GM23248 (cell line): ENCODE results near the gene LSR. TPM values are rescaled to one million over a fixed set of nuclear protein-coding genes. Genes with fewer than 3 reads are reported as not detected.
"Not testable (repeated sequence)": the region's sequence is repeated elsewhere in the genome, so short reads cannot be mapped to it uniquely, and the experiment has no call there.

Source experiments
- DNase-seq: peaks from one replicate; pipeline ENCODE4 v3.0.0-alpha.2; 2015
- H2AFZ ChIP-seq: fragments of 200-600 bp; sonication (generic); 2 replicates; pipeline ENCODE4 v1.6.1; 2016; ENCODE audit warnings: antibody characterized with exemption
- H3F3A ChIP-seq: fragments of 200-600 bp; sonication (generic); 2 replicates; pipeline ENCODE4 v1.6.1; 2016; ENCODE audit warnings: mild to moderate bottlenecking, antibody characterized with exemption, mixed run types; ENCODE audit not compliant: insufficient read depth
- H3K27ac ChIP-seq: fragments of 200-600 bp; sonication (generic); 2 replicates; pipeline ENCODE4 v1.5.1; 2016; ENCODE audit warnings: mild to moderate bottlenecking
- H3K27me3 ChIP-seq: fragments of 200-600 bp; sonication (generic); replicated peaks from 2 replicates; pipeline ENCODE4 v1.6.1; 2016; ENCODE audit warnings: mild to moderate bottlenecking; ENCODE audit not compliant: insufficient read depth
- H3K36me3 ChIP-seq: fragments of 200-600 bp; sonication (generic); 2 replicates; pipeline ENCODE4 v1.6.1; 2016; ENCODE audit warnings: low read depth, mild to moderate bottlenecking
- H3K4me1 ChIP-seq: fragments of 200-600 bp; sonication (generic); 2 replicates; pipeline ENCODE4 v1.6.1; 2016; ENCODE audit warnings: mild to moderate bottlenecking; ENCODE audit not compliant: insufficient read depth
- H3K4me2 ChIP-seq: fragments of 200-600 bp; sonication (generic); one replicate; pipeline ENCODE4 v1.6.1; 2016; ENCODE audit warnings: mild to moderate bottlenecking; ENCODE audit not compliant: unreplicated experiment
- H3K4me3 ChIP-seq: fragments of 200-600 bp; sonication (generic); 2 replicates; pipeline ENCODE4 v1.5.1; 2016; ENCODE audit warnings: mild to moderate bottlenecking
- H3K79me2 ChIP-seq: fragments of 200-600 bp; sonication (generic); 2 replicates; pipeline ENCODE4 v1.6.1; 2016; ENCODE audit warnings: mild to moderate bottlenecking; ENCODE audit not compliant: insufficient read depth
- H3K9ac ChIP-seq: fragments of 200-600 bp; sonication (generic); 2 replicates; pipeline ENCODE4 v1.6.1; 2016; ENCODE audit warnings: mild to moderate bottlenecking
- H3K9me2 ChIP-seq: fragments of 200-600 bp; sonication (generic); 2 replicates; pipeline ENCODE4 v1.6.1; 2016; ENCODE audit warnings: mixed run types, mild to moderate bottlenecking, moderate library complexity; ENCODE audit not compliant: insufficient read depth
- H3K9me3 ChIP-seq: fragments of 200-600 bp; sonication (generic); one replicate; pipeline ENCODE4 v1.6.1; 2017; ENCODE audit warnings: low read depth
- H4K20me1 ChIP-seq: fragments of 200-600 bp; sonication (generic); 2 replicates; pipeline ENCODE4 v1.6.0; 2016; ENCODE audit not compliant: insufficient read depth
- EZH2 ChIP-seq: fragments of 200-600 bp; sonication (generic); IDR thresholded peaks from 2 replicates; pipeline ENCODE4 v1.6.1; 2018; ENCODE audit warnings: antibody characterized with exemption, mild to moderate bottlenecking; ENCODE audit not compliant: insufficient read depth, poor library complexity, severe bottlenecking
- EZH2phosphoT487 ChIP-seq: fragments of 200-600 bp; sonication (generic); IDR thresholded peaks from 2 replicates; pipeline ENCODE4 v1.6.1; 2018; ENCODE audit warnings: antibody characterized with exemption, moderate library complexity, mild to moderate bottlenecking, low read depth; ENCODE audit not compliant: insufficient read depth
- WGBS, 2 experiments: methylation state at CpG; one replicate each; pipeline ENCODE4 v1.1.6; 2015 to 2017; ENCODE audit warnings: low lambda C conversion rate in 2 of 2, low coverage in 1 of 2; ENCODE audit errors: missing lambda C conversion rate in 2 of 2; 5-methylcytosine and 5-hydroxymethylcytosine counted together
- in situ Hi-C: fragments of 300-500 bp; cut with MboI; formaldehyde crosslinking; loops from 2 replicates; pipeline ENCODE4 v1.15.0; 2020
- polyA plus RNA-seq: library from polyadenylated mRNA; unstranded; fragments of >200 nt; fragmentation: Nextera tagmentation; extraction: Ambion mirVana; gene quantifications from 2 replicates; pipeline ENCODE4 v1.2.1, GENCODE V29; 2016
- total RNA-seq: library from RNA; depleted of rRNA; stranded (reverse); fragments of >200 nt; shearing (Covaris generic); gene quantifications from 2 replicates; pipeline ENCODE4 v1.2.3, GENCODE V29; 2014

The LSR gene
- total and polyA plus RNA-seq, 2 experiments from 2014 or later, result 2.7 TPM; not detected in 1

DNA sequence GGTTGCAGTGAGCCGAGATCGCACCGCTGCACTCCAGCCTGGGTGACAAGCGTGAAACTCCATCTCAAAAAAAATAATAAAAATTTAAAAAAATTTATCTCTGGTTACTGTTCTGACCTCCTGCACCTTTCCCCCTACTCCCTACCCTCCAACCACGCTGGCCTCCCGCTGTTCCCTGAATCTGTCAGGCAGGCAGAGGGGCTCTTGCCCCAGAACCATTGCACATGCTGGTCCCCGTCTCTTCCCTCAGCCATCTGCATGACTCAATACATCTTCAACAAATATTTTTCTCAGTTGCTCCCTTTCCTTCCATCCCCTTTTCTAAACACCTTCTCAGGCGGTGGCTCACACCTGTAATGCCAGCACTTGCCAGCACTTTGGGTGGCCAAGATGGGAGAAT is 19.2 kb upstream of the LSR start:
- TF ChIP-seq EZH2phosphoT487, result no peak
- TF ChIP-seq EZH2, result no peak
- Histone ChIP-seq H3K4me2 (no peak overlapping the region), H3K9me2 (no peaks in the 10 kb centered on the region), H3K36me3 (no peaks in the 10 kb centered on the region), H3K27ac (no peak overlapping the region), H3K27me3 (peaks cover 13% of the 10 kb centered on the region; the same call in 1 of the 2 replicates), H3K9me3 (no peaks in the 10 kb centered on the region), H2AFZ (no peak overlapping the region), H3K79me2 (no peaks in the 10 kb centered on the region), H3K4me1 (peaks cover 4% of the 10 kb centered on the region; the same call in 1 of the 2 replicates), H4K20me1 (no peaks in the 10 kb centered on the region), H3K4me3 (no peak overlapping the region), H3K9ac (no peak overlapping the region), H3F3A (no peaks in the 10 kb centered on the region)
- in situ Hi-C loops, result no loop called here
- WGBS, 2 experiments, result 63 to 70% methylated on average over 8 of the region's 8 CpGs
- DNase-seq, result no peak

DNA sequence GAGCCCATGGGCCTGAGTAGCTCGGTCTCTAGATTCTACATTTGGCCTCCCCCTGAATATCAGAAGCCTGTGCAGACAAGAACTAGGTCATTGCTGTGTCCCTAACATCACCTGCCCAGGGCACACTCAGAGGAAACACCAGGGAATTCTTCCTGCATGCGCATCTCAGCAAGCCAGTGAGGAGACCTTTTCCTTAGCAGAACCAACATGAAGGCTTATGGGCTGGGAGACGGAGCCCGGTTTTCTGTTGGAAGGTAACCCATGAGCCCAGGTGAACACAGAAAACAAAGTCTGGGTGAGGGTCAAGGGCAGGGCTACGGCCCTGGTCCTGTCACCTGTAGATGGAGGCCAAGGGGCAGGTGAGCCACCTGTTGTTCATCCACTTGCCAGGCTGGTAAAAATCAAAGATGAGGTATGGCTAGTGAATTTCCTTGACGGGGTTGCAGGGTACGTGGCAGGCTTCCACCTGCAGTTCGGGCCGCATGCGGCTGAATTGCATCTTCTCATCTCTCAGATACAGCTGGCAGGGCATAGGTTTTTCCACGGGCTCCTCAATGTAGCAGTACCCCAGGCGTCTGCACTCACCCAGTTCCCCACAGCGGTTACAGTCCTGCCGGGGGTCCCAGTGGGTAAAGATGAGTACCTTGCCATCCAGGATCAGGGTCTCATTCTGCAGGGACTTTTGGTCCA is 16.7 kb upstream of the LSR start:
- WGBS, 2 experiments, result 63 to 68% methylated on average over 14 of the region's 14 CpGs
- H3K4me2 ChIP-seq, result no peak overlapping the region
- TF ChIP-seq EZH2phosphoT487, result no peak
- TF ChIP-seq EZH2, result no peak

DNA sequence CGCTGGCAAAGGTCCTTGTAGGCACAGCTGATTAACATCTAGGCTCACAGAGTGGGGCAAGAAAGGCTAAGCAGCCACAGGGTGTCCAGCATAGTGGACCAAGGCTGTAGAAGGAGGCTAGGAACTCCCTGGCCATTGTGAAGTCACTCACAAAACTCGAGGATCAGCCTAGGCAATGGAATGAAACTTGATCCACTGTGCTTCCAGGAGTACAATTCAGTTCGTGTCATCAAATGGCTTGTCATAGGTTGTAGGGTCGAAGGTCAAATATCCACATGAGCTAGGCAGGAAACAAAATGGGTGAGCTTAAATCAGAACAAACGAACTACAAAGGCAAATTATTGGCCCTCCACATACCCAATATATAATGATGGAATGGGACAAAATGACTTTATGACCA is 15.9 kb upstream of the LSR start:
- in situ Hi-C loops, result no loop called here

More for the DNA sequence above, 16.7 kb upstream of the LSR start:
- Histone ChIP-seq H3K9ac (no peak overlapping the region), H4K20me1 (no peaks in the 10 kb centered on the region), H3K27me3 (peaks cover 4% of the 10 kb centered on the region; the same call in 1 of the 2 replicates), H3K9me2 (no peaks in the 10 kb centered on the region), H3K9me3 (no peaks in the 10 kb centered on the region), H3K36me3 (no peaks in the 10 kb centered on the region), H3K4me3 (no peak overlapping the region), H3K79me2 (no peaks in the 10 kb centered on the region), H3F3A (no peaks in the 10 kb centered on the region), H2AFZ (no peak overlapping the region), H3K27ac (no peak overlapping the region), H3K4me1 (no peaks in the 10 kb centered on the region)
- DNase-seq, result no peak
- in situ Hi-C loops, result no loop called here

DNA sequence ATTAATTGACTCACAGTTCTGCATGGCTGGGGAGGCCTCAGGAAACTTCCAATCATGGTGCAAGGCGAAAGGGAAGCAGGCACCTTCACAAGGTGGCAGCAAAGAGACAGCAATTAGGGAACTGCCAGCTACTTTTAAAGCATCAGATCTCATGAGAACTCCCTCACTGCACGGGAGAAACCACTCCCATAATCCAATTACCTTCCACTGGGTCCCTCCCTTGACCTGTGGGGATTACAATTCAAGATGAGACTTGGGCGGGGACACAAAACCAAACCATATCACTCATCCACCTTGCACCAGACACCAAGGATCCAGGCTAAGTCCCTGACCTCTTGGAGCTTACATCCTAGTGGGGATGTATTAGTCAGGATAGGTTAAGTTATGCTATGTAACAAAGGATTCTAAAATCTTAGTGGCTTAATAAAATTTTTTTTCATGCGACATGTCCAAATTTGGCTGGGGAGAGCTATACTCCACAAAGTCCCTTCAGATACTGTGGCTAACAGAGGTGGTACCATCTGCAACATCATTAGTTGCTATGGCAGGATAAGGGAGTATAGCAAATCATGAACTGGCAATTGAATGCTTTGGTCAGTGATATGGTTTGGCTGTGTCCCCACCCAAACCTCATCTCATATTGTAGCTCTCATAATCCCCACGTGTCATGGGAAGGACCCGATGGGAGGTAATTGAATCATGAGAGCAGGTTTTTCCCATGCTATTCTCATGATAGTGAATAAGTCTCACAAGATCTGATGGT is 12.0 kb upstream of the LSR start:
- no peaks in the 10 kb centered on the region for H3K79me2 ChIP-seq

More for the DNA sequence above, 15.9 kb upstream of the LSR start:
- peaks cover 5% of the 10 kb centered on the region; the same call in 1 of the 2 replicates for H3K27me3 ChIP-seq
- 9 to 14% methylated on average over 5 of the region's 5 CpGs for WGBS, 2 experiments
- no peaks in the 10 kb centered on the region for H3F3A ChIP-seq
- H3K4me3 ChIP-seq, result no peak overlapping the region
- H3K9ac ChIP-seq, result no peak overlapping the region
- H3K9me2 ChIP-seq, result no peaks in the 10 kb centered on the region
- no peaks in the 10 kb centered on the region for H4K20me1 ChIP-seq
- H2AFZ ChIP-seq, result no peak overlapping the region
- TF ChIP-seq EZH2 (no peak), EZH2phosphoT487 (no peak)
- H3K36me3 ChIP-seq, result no peaks in the 10 kb centered on the region
- H3K9me3 ChIP-seq, result no peaks in the 10 kb centered on the region
- DNase-seq, result no peak
- H3K27ac ChIP-seq, result no peak overlapping the region
- no peak overlapping the region for H3K4me2 ChIP-seq
- no peaks in the 10 kb centered on the region for H3K79me2 ChIP-seq
- H3K4me1 ChIP-seq, result no peaks in the 10 kb centered on the region

DNA sequence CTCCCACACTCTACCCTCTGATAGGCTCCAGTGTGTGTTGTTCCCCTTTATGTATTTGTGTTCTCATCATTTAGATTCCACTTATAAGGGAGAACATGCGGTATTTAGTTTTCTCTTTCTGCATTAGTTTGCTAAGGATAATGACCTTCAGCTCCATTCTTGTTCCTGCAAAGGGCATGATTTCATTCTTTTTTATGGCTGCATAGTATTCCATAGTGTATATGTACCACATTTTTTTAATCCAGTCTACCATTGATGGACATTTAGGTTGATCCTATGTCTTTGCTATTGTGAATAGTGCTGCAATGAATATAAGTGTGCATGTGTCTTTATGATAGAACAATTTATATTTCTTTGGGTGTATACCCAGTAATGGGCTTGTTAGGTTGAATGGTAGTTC is 9.2 kb upstream of the LSR start:
- DNase-seq, H3K9me2 ChIP-seq, H4K20me1 ChIP-seq, H3K27ac ChIP-seq, H3K79me2 ChIP-seq, H2AFZ ChIP-seq, H3F3A ChIP-seq, H3K4me3 ChIP-seq, H3K9ac ChIP-seq, in situ Hi-C loops, H3K27me3 ChIP-seq, H3K4me2 ChIP-seq, H3K4me1 ChIP-seq, H3K9me3 ChIP-seq, H3K36me3 ChIP-seq: not testable (repeated sequence)
- WGBS, 2 experiments, result 13 to 19% methylated on average over 1 of the region's 1 CpG

More for the DNA sequence above, 12.0 kb upstream of the LSR start:
- peaks cover 4% of the 10 kb centered on the region; the same call in 1 of the 2 replicates for H3K27me3 ChIP-seq
- H3K4me2 ChIP-seq, result no peak overlapping the region
- no peak overlapping the region for H2AFZ ChIP-seq
- no peak overlapping the region for H3K27ac ChIP-seq
- in situ Hi-C loops, result no loop called here
- no peaks in the 10 kb centered on the region for H3K4me1 ChIP-seq
- H4K20me1 ChIP-seq, result no peaks in the 10 kb centered on the region
- no peaks in the 10 kb centered on the region for H3K36me3 ChIP-seq
- H3K9me2 ChIP-seq, result no peaks in the 10 kb centered on the region
- H3K9ac ChIP-seq, result no peak overlapping the region
- WGBS, 2 experiments, result 34 to 45% methylated on average over 6 of the region's 6 CpGs
- no peaks in the 10 kb centered on the region for H3F3A ChIP-seq
- no peaks in the 10 kb centered on the region for H3K9me3 ChIP-seq
- DNase-seq, result no peak
- H3K4me3 ChIP-seq, result no peak overlapping the region
- TF ChIP-seq EZH2phosphoT487, result no peak
- no peak for TF ChIP-seq EZH2
